ENCODE measurements around the gene POLA2. TPM values are rescaled to one million over a fixed set of nuclear protein-coding genes. Genes with fewer than 3 reads are reported as not detected.

Gene POLA2
- total RNA-seq, 1 experiment from 2014 or later, result 37.7 TPM

DNA sequence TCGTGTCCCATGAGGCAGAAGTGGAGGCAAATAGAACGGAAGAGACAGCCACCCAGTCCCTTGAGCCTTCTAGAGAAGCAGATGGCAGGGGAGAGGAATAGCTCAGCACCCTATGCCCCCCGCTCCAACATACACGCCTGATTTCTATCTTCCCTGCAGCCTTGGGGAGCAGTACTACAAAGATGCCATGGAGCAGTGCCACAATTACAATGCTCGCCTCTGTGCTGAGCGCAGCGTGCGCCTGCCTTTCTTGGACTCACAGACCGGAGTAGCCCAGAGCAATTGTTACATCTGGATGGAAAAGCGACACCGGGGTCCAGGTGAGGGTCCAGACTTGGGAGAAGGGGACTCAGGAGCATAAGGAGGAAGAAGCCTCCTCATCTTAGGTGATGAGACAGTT, 78.5 kb downstream of the POLA2 start:
- H3K4ac ChIP-seq (ENCODE audit: low read depth, low read length), result no peak overlapping the region
- Mint-ChIP-seq H3K4me3 (no peak overlapping the region), H3K36me3 (ENCODE audit: insufficient read depth in 1 of 3, low read depth in 3 of 3) (peaks cover 26 to 69% (median 64%) of the 10 kb centered on the region in 3 experiments; a peak in 6 of 7 replicates), H3K27ac (no peak overlapping the region), H3K27me3 (ENCODE audit: low read depth) (no peaks in the 10 kb centered on the region), H3K9me3 (no peaks in the 10 kb centered on the region), H3K4me1 (peaks cover 3 to 5% of the 10 kb centered on the region in 2 experiments)
- no peaks in the 10 kb centered on the region for H3K9me3 ChIP-seq (ENCODE audit: control insufficient read depth, low read depth, low read length)
- no peak overlapping the region for H2BK20ac ChIP-seq (ENCODE audit: low read depth, low read length, poor library complexity, severe bottlenecking)
- peaks cover 11% of the 10 kb centered on the region; the same call in 1 of the 2 replicates for H3K79me2 ChIP-seq (ENCODE audit: insufficient read depth, low read length)
- H2BK15ac ChIP-seq (ENCODE audit: low read depth, low read length), result no peak overlapping the region
- no peak overlapping the region for H3K4me2 ChIP-seq (ENCODE audit: insufficient read depth, insufficient read length, low read length)
- H3K56ac ChIP-seq (ENCODE audit: insufficient read length, low read depth, low read length), result no peak overlapping the region
- H3K4me1 ChIP-seq (ENCODE audit: insufficient read depth, low read length), result no peaks in the 10 kb centered on the region
- H3K23me2 ChIP-seq (ENCODE audit: insufficient read length, low read depth, low read length, poor library complexity, severe bottlenecking), result no peaks in the 10 kb centered on the region
- WGBS (ENCODE audit: extremely low coverage, insufficient read length, low lambda C conversion rate), result no CpG with 5 or more reads among the region's 11 CpGs
- DNase-seq, result no peak
- H4K8ac ChIP-seq (replicated peaks; ENCODE audit: insufficient read length, low read depth, low read length), result no peak overlapping the region
- no peak overlapping the region for H2BK5ac ChIP-seq (ENCODE audit: insufficient read length, low read length)
- no peak overlapping the region for H3K9ac ChIP-seq (ENCODE audit: extremely low read depth, insufficient read length, low read length)
- H4K20me1 ChIP-seq (ENCODE audit: control insufficient read depth, insufficient read depth, insufficient read length), result no peaks in the 10 kb centered on the region
- no peak overlapping the region for H2AFZ ChIP-seq (ENCODE audit: low read length)
- H2BK12ac ChIP-seq (ENCODE audit: insufficient read length, low read depth, low read length), result no peak overlapping the region
- no peaks in the 10 kb centered on the region for H3K27me3 ChIP-seq (ENCODE audit: insufficient read depth, low read length)
- no peak overlapping the region for H3K14ac ChIP-seq (ENCODE audit: insufficient read depth, low read length)
- H4K5ac ChIP-seq (ENCODE audit: insufficient read length, low read depth, low read length), result no peak overlapping the region
- H3K27ac ChIP-seq (ENCODE audit: insufficient read length, low read depth, low read length), result no peak overlapping the region
- peaks cover 5% of the 10 kb centered on the region for H3K79me1 ChIP-seq (ENCODE audit: insufficient read depth, low read depth, low read length, poor library complexity, severe bottlenecking)
- no peak overlapping the region for H3K18ac ChIP-seq (ENCODE audit: insufficient read length, low read depth, low read length)
- H3T11ph ChIP-seq (ENCODE audit: low read length), result no peak overlapping the region
- no peak overlapping the region for H4K91ac ChIP-seq (ENCODE audit: insufficient read length, low read depth, low read length)
- TF ChIP-seq, protein P1, sequence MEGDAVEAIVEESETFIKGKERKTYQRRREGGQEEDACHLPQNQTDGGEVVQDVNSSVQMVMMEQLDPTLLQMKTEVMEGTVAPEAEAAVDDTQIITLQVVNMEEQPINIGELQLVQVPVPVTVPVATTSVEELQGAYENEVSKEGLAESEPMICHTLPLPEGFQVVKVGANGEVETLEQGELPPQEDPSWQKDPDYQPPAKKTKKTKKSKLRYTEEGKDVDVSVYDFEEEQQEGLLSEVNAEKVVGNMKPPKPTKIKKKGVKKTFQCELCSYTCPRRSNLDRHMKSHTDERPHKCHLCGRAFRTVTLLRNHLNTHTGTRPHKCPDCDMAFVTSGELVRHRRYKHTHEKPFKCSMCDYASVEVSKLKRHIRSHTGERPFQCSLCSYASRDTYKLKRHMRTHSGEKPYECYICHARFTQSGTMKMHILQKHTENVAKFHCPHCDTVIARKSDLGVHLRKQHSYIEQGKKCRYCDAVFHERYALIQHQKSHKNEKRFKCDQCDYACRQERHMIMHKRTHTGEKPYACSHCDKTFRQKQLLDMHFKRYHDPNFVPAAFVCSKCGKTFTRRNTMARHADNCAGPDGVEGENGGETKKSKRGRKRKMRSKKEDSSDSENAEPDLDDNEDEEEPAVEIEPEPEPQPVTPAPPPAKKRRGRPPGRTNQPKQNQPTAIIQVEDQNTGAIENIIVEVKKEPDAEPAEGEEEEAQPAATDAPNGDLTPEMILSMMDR (conservative IDR thresholded peaks at IDR 0.05), result no peak
- H3K23ac ChIP-seq (ENCODE audit: insufficient read length, low read depth, low read length), result no peak overlapping the region
- H2BK120ac ChIP-seq (ENCODE audit: low read depth, low read length, poor library complexity, severe bottlenecking), result no peak overlapping the region
- H2AK5ac ChIP-seq (ENCODE audit: insufficient read length, low read length), result no peak overlapping the region

Measured in H9 (cell line).